KOPT-K1 (cell line): ENCODE measurements around the gene EPHB3.

Source experiments
- H3K27ac ChIP-seq: fragments of 200-600 bp; sonication (generic); 2 replicates; pipeline ENCODE4 v1.5.1; 2016; ENCODE audit warnings: antibody characterized with exemption, mild to moderate bottlenecking, low read depth, low read length; ENCODE audit not compliant: poor library complexity, severe bottlenecking
- H3K36me3 ChIP-seq: fragments of 200-600 bp; sonication (generic); 2 replicates; pipeline ENCODE4 v1.5.1; 2017; ENCODE audit warnings: antibody characterized with exemption, mild to moderate bottlenecking, low read length, moderate library complexity; ENCODE audit not compliant: insufficient read depth
- H3K9me3 ChIP-seq: fragments of 200-600 bp; sonication (generic); 2 replicates; pipeline ENCODE4 v1.5.1; 2017; ENCODE audit warnings: antibody characterized with exemption, low read length, mild to moderate bottlenecking; ENCODE audit not compliant: insufficient read depth, poor library complexity, severe bottlenecking

EPHB3 gene

DNA sequence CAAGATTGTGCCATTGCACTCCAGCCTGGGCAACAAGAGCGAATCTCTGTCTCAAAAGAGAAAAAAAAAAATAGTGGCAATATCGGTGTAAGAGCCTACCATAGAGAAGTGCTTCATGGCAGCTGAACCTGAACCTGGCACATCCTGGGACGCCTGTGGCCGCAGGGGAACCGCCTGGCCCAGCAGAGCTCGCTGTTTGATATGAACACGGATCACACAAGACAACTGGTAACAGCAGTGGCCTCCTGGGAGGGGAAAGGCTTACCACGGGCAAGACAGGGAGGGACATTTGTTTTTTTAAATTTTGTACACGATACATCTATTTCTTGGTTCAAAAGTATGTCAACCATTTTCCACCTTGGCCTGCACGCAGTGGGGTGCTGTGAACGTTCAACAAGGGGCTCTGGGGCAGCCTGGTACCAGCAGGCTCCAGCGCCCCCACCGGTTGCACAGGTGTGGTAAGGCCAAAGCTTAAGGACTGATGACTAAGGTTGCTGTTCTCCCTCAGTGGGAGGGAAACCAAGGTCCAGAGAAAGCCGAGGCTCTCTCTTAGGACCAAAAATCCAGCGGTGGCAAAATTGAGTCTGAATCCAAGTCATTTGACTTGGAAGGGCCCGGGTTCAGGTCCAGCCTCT, 21.7 kb upstream of the EPHB3 start:
- Histone ChIP-seq H3K27ac (no peak overlapping the region), H3K9me3 (no peaks in the 10 kb centered on the region), H3K36me3 (no peaks in the 10 kb centered on the region)

DNA sequence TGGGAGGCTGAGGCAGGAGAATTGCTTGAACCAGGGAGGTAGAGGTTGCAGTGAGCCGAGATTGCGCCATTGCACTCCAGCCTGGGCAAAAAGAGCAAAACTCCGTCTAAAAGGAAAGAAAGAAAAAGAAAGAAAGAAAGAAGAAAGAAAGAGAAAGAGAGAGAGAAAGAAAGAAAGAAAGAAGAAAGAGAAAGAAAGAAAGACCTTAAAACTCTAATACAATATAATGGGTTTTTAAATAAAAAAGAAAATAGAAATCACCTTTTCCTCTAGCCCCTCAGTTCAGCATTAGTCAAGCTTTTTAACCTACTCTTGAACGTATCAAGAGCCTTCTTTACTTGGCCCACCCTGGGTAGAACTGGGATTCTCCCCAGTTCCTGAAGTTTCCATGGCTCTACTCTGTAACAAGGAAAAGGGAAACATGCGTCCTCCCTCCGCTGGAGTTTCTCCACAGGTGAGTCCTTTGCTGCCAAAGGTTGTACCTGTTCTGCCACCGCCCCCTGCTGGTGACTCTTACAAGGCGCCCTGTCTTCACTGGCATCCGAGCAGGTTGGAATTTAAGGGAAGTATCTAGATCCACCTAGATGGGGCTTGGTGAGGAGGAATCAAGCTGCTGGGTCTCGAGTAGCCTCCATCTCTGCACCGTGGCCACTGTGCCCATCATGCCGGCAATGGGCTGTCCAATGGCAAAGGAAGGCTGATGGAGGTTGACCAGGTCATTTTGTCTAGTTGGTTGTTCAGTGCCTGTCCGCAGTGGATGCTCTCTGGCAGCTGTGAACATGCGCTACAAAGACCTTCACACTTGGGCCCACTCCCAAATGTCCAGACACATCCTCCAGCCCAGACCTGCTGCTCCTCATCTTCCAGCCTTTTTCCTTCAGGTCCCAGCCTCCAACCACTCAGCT, 20.6 kb upstream of the EPHB3 start:
- no peak overlapping the region for H3K27ac ChIP-seq
- no peaks in the 10 kb centered on the region for H3K9me3 ChIP-seq
- no peaks in the 10 kb centered on the region for H3K36me3 ChIP-seq

DNA sequence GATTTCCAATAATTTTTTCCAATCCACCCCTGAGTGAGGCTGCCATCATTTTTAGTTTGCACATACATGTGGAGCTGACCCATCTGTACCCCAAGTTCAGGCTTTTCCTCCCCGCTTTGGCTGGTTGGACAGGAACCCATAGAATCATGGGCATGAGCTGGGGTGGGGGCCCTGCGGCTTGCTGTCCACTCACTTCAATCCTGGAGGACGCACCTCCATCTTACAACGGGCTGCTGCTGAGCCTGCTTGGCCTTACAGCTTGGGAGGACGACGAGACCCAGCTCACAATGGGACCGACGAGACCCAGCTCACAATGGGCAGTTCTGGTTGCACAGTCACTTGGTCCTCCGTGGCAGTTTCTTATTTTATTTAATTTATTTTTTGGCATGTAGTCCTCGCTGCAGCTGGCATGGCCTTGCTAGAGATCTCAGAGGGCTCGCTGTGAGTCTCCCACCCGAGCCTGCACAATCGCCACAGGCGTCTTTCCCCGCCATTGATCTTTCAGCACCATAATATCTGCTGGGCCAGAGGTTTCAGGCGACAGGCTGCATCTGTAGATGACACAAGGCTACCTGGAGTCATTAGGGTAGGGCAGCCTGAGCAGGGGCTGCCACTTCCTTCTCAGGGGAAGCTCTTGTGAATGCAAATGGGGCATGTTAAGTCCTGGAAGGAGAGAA, 19.6 kb upstream of the EPHB3 start:
- H3K27ac ChIP-seq: no peak overlapping the region
- H3K9me3 ChIP-seq: no peaks in the 10 kb centered on the region
- H3K36me3 ChIP-seq: no peaks in the 10 kb centered on the region

GRCh38 chr3:184542577-184542976, 19.0 kb upstream of the EPHB3 start:
- Histone ChIP-seq H3K27ac (no peak overlapping the region), H3K9me3 (no peaks in the 10 kb centered on the region), H3K36me3 (no peaks in the 10 kb centered on the region)

GRCh38 chr3:184543256-184543655, 18.3 kb upstream of the EPHB3 start:
- Histone ChIP-seq H3K36me3 (no peaks in the 10 kb centered on the region), H3K9me3 (no peaks in the 10 kb centered on the region), H3K27ac (no peak overlapping the region)

- Histone ChIP-seq H3K36me3 (no peaks in the 10 kb centered on the region), H3K27ac (no peak overlapping the region), H3K9me3 (no peaks in the 10 kb centered on the region)
These were observed 17.6 kb upstream of the EPHB3 start for GRCh38 chr3:184543843-184544512.

- H3K27ac ChIP-seq: no peak overlapping the region
- no peaks in the 10 kb centered on the region for H3K36me3 ChIP-seq
- H3K9me3 ChIP-seq: no peaks in the 10 kb centered on the region
These were observed 17.1 kb upstream of the EPHB3 start for GRCh38 chr3:184544513-184544861.

GRCh38 chr3:184545769-184546168, 15.8 kb upstream of the EPHB3 start:
- H3K9me3 ChIP-seq: no peaks in the 10 kb centered on the region
- no peaks in the 10 kb centered on the region for H3K36me3 ChIP-seq
- H3K27ac ChIP-seq: no peak overlapping the region

DNA sequence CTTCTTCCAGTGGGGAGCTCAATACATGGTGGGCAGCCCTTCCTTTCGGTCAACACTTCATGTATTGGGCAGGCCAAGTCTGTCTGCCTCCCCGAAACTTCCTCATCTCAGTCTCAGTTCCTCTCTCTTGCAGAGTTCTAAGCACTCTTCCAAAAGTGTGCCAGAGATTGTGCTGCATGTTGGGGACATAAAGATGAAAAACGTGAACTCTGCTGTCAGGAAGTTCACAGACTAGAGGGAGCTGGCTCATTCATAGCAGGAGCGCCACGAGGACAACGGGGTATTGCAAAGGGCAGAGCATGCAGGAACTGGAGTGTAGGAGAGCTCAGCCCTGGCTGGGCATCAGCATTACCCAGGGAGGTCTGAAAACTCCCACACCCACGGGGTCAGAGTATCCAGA, 15.3 kb upstream of the EPHB3 start:
- H3K27ac ChIP-seq: no peak overlapping the region
- H3K36me3 ChIP-seq: no peaks in the 10 kb centered on the region
- H3K9me3 ChIP-seq: no peaks in the 10 kb centered on the region

- H3K9me3 ChIP-seq: no peaks in the 10 kb centered on the region
- no peak overlapping the region for H3K27ac ChIP-seq
These were observed 11.6 kb upstream of the EPHB3 start for GRCh38 chr3:184549796-184550577.

DNA sequence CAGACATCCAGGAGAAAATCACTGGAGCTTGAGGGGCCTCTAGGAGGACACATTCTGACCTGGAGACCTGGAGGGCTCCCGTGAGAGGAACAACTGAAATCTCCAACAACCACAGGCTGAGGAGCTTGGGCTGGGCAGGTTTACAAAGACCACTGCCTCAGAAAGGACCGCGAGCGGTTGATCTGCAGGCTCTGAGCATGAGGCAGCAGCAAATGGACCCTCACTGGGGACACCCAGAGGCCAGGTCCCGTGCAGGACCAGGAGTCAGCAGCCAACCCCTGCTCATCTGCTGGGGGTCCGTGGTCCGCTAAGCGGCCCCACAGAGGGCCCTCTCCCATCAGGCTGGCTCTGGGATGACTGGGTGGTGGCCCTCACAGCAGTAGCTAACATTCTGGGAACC, 10.5 kb upstream of the EPHB3 start:
- Histone ChIP-seq H3K27ac (no peak overlapping the region), H3K9me3 (no peaks in the 10 kb centered on the region), H3K36me3 (no peaks in the 10 kb centered on the region)

More at GRCh38 chr3:184549796-184550577, 11.6 kb upstream of the EPHB3 start:
- no peaks in the 10 kb centered on the region for H3K36me3 ChIP-seq

DNA sequence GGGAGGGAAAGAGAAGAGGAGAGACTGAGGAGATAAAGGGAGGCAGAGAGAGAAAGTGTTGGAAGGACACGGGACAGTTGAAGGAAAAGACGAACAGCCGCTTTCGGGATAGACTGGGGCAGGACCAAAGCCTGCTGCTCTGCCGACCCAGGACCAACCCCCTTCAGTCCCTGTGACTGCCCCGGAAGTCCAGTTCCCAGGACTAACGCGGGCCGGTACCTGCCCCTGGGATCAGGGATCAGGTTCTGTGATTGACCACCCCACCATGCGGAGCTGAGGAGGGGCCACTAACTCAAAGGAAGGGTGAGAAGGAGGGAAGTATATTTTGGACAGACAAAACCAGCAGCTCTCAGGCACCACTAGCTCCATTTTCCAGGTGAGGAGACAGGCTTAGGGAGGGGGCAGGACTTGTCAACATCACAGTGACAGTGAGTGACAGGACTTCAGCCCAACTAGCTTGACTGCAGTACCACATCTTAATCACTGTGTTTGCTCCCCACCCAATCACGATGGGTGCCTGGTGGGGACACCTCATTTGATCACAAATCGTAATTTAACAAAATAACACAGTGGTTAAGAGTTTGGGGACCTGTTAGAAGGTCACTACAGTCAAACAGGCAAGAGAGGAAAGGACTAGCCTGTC, 9.8 kb upstream of the EPHB3 start:
- no peaks in the 10 kb centered on the region for H3K9me3 ChIP-seq
- H3K36me3 ChIP-seq: no peaks in the 10 kb centered on the region
- no peak overlapping the region for H3K27ac ChIP-seq

DNA sequence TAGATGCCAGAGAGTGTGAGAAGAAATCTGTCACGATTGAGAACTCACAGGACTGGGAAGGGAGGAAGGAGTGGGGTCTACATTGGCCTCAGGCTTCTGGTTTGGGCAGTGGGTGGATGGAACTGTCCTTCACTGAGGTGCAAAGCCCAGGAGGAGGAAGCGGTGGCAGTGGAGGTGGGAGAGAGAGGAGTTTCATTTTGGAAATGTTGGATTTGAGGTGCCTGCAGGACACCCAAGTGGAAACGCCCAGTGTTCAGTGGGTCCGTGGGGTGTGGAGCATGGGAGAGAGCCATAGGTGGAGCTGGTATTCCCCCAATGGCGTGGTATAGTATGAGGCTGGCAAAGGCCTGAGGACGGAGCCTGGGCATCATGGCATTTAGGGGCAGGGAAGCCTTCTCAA, 9.3 kb upstream of the EPHB3 start:
- H3K9me3 ChIP-seq: no peaks in the 10 kb centered on the region
- no peak overlapping the region for H3K27ac ChIP-seq
- H3K36me3 ChIP-seq: no peaks in the 10 kb centered on the region

- Histone ChIP-seq H3K27ac (no peak overlapping the region), H3K9me3 (no peaks in the 10 kb centered on the region), H3K36me3 (no peaks in the 10 kb centered on the region)
These were observed 8.7 kb upstream of the EPHB3 start for GRCh38 chr3:184552863-184553262.
